HG03354 (cell line): ENCODE results near the gene NFATC2.

ENCODE experiments used
- ATAC-seq: cut with Tn5 transposase; IDR thresholded peaks from one replicate; pipeline ENCODE4 v1.9.1; 2021; ENCODE audit warnings: mild to moderate bottlenecking; ENCODE audit not compliant: unreplicated experiment, poor library complexity, severe bottlenecking

NFATC2 gene

GRCh38 chr20:51388756-51389542 lies 153.6 kb downstream of the NFATC2 start:
- ATAC-seq = no peak

GRCh38 chr20:51388227-51388626 lies 154.3 kb downstream of the NFATC2 start:
- ATAC-seq = no peak

- ATAC-seq = no peak
Measured at GRCh38 chr20:51387125-51387875, 155.2 kb downstream of the NFATC2 start.

GRCh38 chr20:51386586-51386985 lies 155.9 kb downstream of the NFATC2 start:
- no peak for ATAC-seq

DNA sequence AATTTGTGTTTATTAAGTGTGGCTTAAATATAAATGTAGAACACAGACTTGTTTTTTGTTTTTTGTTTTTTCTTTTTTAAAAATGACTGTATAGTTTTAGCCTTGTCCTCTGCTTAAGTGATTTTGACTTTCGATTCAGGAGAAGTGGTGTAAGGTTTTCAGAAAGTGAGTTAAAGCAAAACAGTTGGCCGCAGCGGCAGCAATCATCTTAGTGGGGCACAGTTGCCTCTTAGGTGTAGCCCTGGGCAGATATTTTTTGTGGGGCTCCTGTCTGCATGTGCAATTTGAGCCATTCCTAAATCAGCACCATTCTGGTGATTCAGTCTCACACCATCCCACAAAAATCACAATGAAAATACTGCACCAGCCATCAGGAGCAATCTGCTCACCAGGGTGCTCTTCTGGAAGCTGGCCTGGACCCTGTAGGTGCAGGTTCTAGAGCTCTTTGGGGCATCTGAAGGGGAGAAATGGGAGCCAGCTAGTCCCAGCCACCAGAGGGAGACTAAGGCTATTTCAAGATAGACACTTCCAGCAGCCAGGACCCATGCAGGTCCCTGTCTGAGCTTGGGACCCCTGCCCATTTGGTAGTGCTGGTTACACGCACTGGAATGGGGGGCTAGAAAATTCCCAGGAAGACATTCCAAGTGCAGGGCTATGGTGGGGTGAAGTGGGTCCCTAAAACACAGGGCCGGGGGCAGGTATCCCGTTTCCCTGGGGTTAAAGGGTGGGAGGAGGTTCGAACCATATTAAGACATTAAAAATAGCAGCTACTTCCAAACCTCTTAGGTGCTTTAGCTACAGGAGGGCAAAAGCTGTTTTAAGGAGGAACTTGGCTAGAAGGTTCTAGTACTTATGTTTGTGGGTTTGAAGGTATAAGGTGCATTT lies 156.6 kb downstream of the NFATC2 start:
- no peak for ATAC-seq

DNA sequence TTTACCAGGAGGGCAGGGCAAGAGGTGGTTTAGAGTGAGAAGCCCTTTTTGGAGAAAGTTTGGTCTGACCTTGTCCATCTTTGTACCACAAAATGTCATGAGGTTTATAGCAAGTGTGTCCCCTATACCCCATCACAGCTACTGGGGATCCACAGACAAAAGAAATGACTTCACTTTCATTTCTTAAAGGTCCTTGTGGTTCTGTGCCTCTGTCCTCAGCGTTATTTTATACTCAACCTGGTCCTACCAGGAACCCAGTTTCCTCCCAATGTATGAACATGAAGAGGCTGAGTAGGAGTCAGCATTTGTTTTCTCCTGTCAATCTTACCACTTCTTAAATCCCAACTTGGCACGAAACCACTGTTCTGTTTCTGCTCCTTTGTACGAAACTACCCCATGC lies 157.6 kb downstream of the NFATC2 start:
- ATAC-seq = no peak

GRCh38 chr20:51383891-51384510 lies 158.5 kb downstream of the NFATC2 start:
- no peak for ATAC-seq

- ATAC-seq = no peak
Measured at GRCh38 chr20:51382986-51383821, 159.3 kb downstream of the NFATC2 start.

GRCh38 chr20:51382111-51382985 lies 160.2 kb downstream of the NFATC2 start:
- no peak for ATAC-seq

DNA sequence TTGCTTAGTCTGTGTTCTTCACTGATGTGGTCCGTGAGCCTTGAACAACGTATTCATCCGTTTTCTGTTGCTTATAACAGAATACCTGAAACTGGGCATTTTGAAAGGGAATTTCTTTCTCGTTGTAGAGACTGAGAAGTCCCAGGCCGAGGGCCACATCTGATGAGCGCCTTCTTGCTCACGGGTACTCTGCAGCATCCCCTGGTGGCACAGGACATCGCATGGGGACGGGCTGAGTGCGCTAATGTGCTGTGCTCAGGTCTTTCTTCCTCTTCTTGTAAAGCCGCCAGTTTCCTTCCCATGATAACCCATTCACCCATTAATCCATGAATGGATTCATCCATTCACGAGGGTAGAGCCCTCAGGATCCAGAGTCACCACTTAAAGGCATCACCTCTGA lies 161.0 kb downstream of the NFATC2 start:
- no peak for ATAC-seq

- peak; percentile 54 for ATAC-seq
Measured at GRCh38 chr20:51380401-51381385, 161.8 kb downstream of the NFATC2 start.

- no peak for ATAC-seq
Measured at GRCh38 chr20:51379601-51380341, 162.7 kb downstream of the NFATC2 start.

GRCh38 chr20:51378171-51378928 lies 164.2 kb downstream of the NFATC2 start:
- ATAC-seq = no peak

DNA sequence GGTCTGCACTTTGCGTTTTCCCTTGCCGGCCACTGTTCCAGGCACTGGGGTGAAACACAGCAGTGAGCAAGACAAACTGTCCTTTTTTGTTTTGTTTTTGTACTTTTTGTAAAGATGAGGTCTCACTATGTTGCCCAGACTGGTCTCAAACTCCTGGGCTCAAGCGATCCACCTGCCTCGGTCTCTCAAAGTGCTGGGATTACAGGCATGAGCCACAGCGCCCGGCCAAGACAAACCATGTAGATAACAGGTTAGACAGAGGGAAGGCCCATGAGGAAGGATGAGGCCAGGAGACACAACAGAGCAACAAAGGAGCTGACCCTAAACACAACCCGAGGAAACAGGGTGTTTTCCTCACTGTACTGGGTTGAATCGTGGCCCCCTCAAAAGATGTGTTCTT lies 165.4 kb downstream of the NFATC2 start:
- no peak for ATAC-seq

DNA sequence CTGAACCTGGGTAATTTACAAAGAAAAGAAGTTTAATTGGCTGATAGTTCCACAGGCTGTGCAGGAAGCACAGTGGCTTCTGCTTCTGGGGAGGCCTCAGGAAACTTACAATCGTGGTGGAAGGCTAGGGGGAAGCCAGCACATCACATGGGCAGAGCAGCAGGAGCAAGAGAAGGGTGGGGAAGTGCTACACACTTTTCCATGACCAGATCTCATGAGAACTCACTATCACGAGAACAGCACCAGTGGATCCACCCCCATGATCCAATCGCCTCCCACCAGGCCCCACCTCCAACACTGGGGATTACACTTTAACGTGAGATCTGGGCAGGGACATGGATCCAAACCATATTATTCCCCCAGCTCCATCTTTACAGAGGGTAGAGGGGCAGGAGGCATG lies 166.4 kb downstream of the NFATC2 start:
- ATAC-seq = no peak

DNA sequence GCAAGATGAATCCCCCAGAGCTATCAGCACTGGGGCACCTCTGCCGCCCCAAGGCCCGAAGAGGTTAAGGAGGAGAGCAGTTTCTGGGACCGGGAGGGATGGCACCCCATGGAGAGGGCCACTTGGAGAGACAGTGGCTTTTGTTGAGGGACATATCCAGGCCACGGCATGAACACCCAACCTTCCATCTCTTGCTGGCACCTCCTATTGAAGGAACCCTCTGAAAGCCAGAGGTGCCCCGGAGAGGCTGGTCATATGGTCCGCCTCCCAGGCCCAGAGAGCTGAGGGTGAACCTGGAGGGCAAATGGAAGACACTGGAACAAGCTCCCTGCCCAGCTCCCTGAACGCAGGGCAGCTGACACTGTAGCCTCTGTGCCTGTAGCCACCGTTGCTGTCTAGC lies 167.0 kb downstream of the NFATC2 start:
- ATAC-seq = no peak
